ENCODE results near the gene CLECL1. TPM values are rescaled to one million over a fixed set of nuclear protein-coding genes. Genes with fewer than 3 reads are reported as not detected.
A peak's percentile ranks its signal among the peaks of the same experiment; 100 is the strongest.
"Not testable (repeated sequence)": the region's sequence is repeated elsewhere in the genome, so short reads cannot be mapped to it uniquely, and the experiment has no call there.

The CLECL1 gene
- total RNA-seq, 1 donor = 4.4 TPM

DNA sequence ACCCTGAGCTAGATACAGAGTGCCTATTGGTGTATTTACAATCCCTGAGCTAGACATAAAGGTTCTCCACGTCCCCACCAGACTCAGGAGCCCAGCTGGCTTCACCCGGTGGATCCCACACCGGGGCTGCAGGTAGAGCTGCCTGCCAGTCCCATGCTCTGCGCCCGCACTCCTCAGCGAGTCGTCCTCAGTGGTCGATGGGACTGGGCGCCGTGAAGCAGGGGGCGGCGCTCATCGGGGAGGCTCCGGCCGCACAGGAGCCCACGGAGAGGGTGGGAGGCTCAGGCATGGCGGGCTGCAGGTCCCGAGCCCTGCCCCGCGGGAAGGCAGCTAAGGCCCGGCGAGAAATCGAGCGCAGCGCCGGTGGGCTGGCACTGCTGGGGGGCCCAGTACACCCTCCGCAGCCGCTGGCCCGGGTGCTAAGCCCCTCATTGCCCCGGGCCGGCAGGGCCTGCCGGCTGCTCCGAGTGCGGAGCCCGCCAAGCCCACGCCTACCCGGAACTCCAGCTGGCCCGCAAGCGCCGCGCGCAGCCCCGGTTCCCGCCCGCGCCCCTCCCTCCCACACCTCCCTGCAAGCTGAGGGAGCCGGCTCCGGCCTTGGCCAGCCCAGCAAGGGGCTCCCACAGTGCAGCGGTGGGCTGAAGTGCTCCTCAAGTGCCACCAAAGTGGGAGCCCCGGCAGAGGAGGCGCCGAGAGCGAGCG is 6.7 kb upstream of the CLECL1 start:
- H3K9me3 ChIP-seq (ENCODE audit: low read depth, low read length); H3K27me3 ChIP-seq (ENCODE audit: insufficient read depth, low read length): not testable (repeated sequence)
- peak overlapping the region; percentile 7 for H3K4me3 ChIP-seq (ENCODE audit: low read length)
- peaks cover 61% of the 10 kb centered on the region for H3K4me1 ChIP-seq (ENCODE audit: insufficient read depth, low read length)

DNA sequence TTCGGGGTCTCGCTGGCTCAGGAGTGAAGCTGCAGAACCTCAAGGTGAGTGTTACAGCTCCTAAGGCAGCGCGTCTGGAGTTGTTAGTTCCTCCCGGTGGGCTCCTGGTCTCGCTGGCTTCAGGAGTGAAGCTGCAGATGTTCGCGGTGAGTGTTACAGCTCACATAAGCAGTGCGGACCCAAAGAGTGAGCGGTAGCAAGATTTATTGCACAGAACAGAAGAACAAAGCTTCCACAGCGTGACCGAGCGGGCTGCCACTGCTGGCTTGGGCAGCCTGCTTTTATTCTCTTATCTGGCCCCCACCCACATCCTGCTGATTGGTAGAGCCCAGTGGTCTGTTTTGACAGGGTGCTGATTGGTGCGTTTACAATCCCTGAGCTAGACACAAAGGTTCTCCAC is 6.0 kb upstream of the CLECL1 start:
- not testable (repeated sequence) for H3K27me3 ChIP-seq (ENCODE audit: insufficient read depth, low read length); H3K9me3 ChIP-seq (ENCODE audit: low read depth, low read length); H3K4me3 ChIP-seq (ENCODE audit: low read length)
- H3K4me1 ChIP-seq (ENCODE audit: insufficient read depth, low read length) = peaks cover 61% of the 10 kb centered on the region

DNA sequence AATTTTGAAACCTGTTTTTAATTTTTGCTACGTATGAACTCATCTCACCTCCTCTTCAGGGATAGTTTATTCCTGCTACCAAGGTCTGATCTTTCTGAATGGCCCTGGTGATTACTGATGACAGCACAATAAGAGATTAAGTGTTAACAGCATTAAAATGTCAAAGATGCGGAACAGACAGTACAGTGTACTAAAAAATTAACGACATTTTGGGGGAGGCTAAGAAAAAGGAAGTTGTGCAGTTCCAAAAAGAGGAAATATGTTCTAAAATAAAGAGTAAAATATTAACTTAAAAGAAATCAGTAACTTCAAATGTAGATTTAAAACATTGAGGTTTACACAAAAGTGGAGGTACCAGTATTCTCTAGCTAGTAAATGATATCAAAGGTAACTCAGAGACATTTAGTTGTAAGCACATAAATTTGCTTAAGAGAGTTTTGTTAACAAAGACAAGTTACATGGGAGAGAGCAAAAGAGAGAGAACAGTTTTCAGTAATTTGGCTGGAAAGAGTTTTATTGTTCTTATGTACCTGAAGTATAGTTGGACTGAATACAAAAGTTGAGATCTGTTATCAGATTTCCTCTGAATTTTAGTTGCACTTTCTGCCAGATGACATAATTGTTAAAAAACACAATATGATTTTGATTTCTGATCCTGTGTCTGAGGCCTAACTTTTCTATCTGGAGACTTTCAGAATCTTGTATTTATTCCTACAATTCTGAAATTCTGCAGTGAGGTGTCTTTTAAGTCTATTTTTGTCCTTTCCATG is 4.2 kb upstream of the CLECL1 start:
- H3K4me3 ChIP-seq (ENCODE audit: low read length) = no peak overlapping the region
- no peaks in the 10 kb centered on the region for H3K9me3 ChIP-seq (ENCODE audit: low read depth, low read length)
- H3K27me3 ChIP-seq (ENCODE audit: insufficient read depth, low read length) = no peaks in the 10 kb centered on the region
- H3K4me1 ChIP-seq (ENCODE audit: insufficient read depth, low read length) = peaks cover 58% of the 10 kb centered on the region

DNA sequence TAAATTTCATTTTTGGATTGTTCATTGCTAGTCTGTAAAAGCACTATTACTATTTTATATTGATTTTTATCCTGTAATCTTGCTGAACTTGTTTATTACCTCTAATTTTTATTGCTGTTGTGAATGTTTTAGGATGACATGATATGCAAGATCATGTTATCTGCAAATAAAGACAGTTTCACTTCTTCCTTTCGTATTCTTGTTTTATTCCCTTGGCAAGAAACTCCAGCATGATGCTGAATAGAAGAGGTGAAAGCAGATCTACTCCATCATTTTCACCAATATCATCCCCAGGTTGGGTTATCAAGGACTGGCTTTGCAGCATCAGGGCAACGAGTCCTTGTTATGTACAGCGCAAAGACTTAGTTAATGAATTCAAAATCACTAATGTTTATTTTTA is 2.7 kb upstream of the CLECL1 start:
- H3K4me3 ChIP-seq (ENCODE audit: low read length) = no peak overlapping the region
- no peaks in the 10 kb centered on the region for H3K27me3 ChIP-seq (ENCODE audit: insufficient read depth, low read length)
- H3K4me1 ChIP-seq (ENCODE audit: insufficient read depth, low read length) = peaks cover 58% of the 10 kb centered on the region
- H3K9me3 ChIP-seq (ENCODE audit: low read depth, low read length) = no peaks in the 10 kb centered on the region

DNA sequence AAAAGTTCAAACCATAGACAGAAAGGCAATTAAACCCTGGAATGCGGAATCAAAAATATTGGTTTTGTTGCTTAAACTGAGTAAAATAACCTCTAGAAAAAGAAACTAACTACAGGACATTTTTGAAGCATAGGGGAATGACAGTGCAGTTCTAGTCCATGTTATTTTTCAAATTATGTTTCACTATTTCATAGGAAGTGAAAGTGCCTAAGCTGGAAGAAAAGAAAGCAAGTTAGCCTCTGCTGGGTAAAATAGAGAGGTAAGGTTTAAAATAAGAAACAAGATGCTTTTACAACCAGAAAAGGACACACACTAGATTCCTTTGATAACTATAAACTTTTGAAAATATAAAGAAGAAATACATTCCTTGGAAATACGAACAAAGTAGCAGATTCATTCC is 1.1 kb downstream of the CLECL1 start:
- no peaks in the 10 kb centered on the region for H3K9me3 ChIP-seq (ENCODE audit: low read depth, low read length)
- no peaks in the 10 kb centered on the region for H3K27me3 ChIP-seq (ENCODE audit: insufficient read depth, low read length)
- peaks cover 37% of the 10 kb centered on the region for H3K4me1 ChIP-seq (ENCODE audit: insufficient read depth, low read length)
- peak overlapping the region; percentile 2 for H3K4me3 ChIP-seq (ENCODE audit: low read length)

DNA sequence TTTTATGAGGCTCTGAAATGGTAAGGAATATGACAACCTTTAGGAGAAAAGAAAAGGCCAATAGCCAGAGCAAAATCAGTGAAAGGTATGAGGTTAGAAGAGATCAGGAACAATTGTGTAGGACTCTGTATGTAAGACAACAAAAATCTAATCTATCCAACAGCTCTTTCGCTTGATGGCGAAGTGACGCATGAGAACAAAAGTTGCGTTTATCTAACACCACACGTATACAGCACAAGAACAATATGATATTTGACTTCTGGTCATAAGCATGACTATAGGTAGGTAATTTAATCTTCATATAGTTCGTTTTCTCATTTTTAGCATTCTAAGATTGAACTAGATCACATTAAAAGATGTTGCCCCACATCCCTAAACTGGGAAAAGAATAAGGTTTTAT is 1.5 kb downstream of the CLECL1 start:
- Histone ChIP-seq H3K4me3 (ENCODE audit: low read length) (no peak overlapping the region), H3K9me3 (ENCODE audit: low read depth, low read length) (no peaks in the 10 kb centered on the region), H3K4me1 (ENCODE audit: insufficient read depth, low read length) (peaks cover 37% of the 10 kb centered on the region), H3K27me3 (ENCODE audit: insufficient read depth, low read length) (no peaks in the 10 kb centered on the region)

DNA sequence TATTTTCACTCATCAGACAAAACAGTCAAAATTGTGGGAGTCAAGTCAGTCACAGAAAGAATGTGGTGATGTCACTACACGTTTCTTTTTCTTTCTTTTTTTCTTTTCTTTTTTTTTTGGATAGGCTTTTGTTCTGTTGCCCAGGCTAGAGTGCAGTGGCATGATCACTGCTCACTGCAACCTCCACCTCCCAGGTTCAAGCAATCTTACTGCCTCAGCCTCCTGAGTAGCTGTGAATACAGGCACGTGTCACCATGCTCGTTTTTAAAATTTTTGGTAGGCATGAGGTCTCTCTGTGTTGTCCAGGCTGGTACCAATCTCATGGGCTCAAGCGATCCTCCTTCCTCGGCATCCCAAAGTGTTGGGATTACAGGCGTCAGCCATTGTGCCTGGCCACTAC is 2.3 kb downstream of the CLECL1 start:
- Histone ChIP-seq H3K27me3 (ENCODE audit: insufficient read depth, low read length) (no peaks in the 10 kb centered on the region), H3K4me1 (ENCODE audit: insufficient read depth, low read length) (peaks cover 30% of the 10 kb centered on the region), H3K9me3 (ENCODE audit: low read depth, low read length) (no peaks in the 10 kb centered on the region), H3K4me3 (ENCODE audit: low read length) (no peak overlapping the region)

DNA sequence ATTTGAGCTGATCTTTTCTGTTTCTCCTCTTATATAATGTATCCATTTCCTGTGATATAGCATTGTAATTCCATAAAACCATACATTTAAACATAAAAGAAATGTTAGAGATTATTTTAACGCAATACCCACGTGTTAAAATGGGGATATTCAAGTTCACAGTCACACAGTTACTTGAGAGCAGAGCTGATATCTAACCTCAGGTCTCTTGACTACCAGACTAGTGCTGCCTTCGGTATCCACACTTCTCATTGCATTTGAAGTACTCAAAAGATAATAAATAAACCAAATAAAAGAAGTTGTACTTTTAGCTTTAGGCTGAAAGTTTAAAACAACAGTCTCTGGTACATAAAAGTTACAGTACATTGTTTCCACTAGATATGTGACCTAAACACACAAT is 2.9 kb downstream of the CLECL1 start:
- Histone ChIP-seq H3K4me3 (ENCODE audit: low read length) (no peak overlapping the region), H3K9me3 (ENCODE audit: low read depth, low read length) (no peaks in the 10 kb centered on the region), H3K4me1 (ENCODE audit: insufficient read depth, low read length) (peaks cover 27% of the 10 kb centered on the region), H3K27me3 (ENCODE audit: insufficient read depth, low read length) (no peaks in the 10 kb centered on the region)

DNA sequence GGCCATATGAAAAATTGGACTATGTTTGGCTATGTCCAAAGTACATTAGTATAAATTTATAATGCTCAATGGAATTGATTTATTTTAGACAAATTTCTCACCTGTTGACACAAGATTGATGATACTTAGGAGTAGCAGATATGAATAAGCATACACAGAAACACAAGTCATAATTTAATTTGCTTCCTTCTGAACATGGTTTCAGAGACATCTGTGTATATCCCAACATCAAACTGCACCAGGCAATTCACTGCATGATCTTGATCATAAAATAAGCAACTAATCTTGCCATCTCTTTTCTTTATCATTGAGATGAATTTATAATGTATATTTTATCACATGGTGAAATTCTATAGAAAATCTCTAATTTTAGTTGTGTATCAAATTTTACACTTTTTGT is 3.8 kb downstream of the CLECL1 start:
- Histone ChIP-seq H3K4me1 (ENCODE audit: insufficient read depth, low read length) (peaks cover 24% of the 10 kb centered on the region), H3K4me3 (ENCODE audit: low read length) (no peak overlapping the region), H3K27me3 (ENCODE audit: insufficient read depth, low read length) (no peaks in the 10 kb centered on the region), H3K9me3 (ENCODE audit: low read depth, low read length) (no peaks in the 10 kb centered on the region)

DNA sequence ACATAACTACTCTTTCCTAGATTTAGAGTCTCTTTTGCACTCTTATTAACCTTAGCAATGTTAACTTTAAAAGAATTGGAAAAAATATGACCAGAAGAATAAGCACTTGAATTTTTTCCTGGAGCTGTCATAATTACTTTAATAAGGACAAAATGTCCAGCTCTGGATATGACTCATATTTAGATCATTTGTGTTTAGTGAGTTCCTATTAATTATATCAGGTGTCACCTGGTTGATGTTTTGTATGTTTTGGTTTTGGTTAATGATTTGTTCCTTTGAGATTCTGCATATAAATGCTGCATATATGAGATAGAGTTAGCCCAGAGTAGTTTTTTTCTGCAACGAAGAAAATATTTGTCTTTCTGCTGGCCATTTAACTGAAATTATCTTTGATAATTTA is 5.1 kb downstream of the CLECL1 start:
- H3K9me3 ChIP-seq (ENCODE audit: low read depth, low read length) = no peaks in the 10 kb centered on the region
- H3K4me1 ChIP-seq (ENCODE audit: insufficient read depth, low read length) = peaks cover 25% of the 10 kb centered on the region
- H3K4me3 ChIP-seq (ENCODE audit: low read length) = no peak overlapping the region
- no peaks in the 10 kb centered on the region for H3K27me3 ChIP-seq (ENCODE audit: insufficient read depth, low read length)

DNA sequence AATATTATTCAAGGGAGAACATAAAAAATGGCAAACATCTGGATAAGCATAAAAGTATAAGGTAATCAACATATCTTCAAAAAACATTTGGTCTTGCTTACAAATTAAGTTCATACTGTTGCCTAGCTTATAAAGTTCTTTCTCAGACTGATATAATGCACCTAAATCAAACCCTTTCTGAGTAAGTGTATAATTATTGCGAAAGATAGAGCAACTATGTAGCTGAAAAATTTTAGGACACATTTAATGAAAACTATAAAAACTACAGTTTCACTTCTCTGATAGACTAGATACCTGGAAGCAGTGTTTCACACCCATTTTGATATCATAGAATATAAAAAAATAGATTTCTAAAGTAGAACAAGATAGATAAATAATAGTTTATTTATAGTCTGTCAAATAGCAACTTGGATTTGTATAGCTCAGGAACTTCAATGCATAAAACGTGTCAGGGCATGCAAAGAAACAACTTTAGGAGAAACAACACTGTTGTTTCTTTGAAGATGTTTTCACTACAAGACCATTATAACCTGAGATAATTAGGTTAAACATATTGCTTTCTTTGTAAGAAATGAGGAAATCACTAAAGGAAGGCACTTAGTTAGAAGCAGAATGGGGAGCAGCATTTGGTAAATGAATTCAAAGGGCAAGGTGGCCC is 7.6 kb downstream of the CLECL1 start:
- Histone ChIP-seq H3K4me3 (ENCODE audit: low read length) (no peak overlapping the region), H3K27me3 (ENCODE audit: insufficient read depth, low read length) (no peaks in the 10 kb centered on the region), H3K4me1 (ENCODE audit: insufficient read depth, low read length) (peaks cover 23% of the 10 kb centered on the region), H3K9me3 (ENCODE audit: low read depth, low read length) (no peaks in the 10 kb centered on the region)

DNA sequence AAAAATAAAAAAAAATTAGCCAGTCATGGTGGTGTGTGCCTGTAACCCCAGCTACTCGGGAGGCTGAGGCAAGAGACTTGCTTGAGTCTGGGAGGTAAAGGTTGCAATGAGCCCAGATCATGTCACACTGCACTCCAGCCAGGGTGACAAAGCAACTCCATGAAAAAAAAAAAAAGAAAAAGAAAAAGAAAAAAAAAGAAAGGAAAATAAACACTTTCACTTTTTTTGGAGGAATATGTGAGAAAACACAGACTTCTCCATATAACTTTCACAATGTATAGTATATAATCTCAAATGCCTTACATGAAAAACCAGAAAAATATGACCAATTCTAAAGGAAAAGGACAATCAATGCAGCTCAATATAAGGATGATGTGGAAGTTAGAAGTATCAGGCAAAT is 8.9 kb downstream of the CLECL1 start:
- Histone ChIP-seq H3K4me3 (ENCODE audit: low read length) (no peak overlapping the region), H3K9me3 (ENCODE audit: low read depth, low read length) (no peaks in the 10 kb centered on the region), H3K4me1 (ENCODE audit: insufficient read depth, low read length) (peaks cover 26% of the 10 kb centered on the region), H3K27me3 (ENCODE audit: insufficient read depth, low read length) (no peaks in the 10 kb centered on the region)

DNA sequence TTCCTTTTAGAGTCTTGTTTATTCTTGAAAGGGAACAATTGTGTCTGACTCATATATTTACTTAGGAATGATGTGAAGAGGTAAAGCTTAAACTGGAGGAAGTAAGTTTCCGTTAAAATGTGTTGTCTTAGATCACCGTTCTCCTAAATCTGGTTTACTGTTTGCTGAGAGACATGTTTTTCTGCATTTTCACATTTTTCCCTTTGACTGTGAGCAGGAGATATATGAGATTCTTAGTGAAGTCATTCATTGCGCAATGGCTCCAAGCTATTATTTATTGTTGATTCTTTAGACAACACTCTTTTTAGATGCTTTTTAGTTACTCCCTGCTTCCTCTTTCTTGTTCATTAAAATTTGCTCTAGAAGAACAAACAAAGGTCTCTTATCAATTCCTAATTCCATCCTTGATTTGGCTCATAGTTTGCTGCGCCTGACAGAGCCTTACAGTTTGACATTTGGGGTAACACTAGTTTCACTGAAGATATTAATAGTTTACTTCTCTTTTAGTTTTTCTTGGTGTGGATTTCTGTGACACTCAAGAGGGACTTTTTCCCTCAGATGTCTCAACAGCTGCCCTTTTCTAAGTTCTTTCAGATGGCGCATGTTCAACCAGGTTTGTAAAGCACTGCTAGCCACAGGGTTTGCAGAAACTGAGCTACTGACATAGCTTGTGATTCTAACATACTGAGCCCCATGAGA is 11.4 kb downstream of the CLECL1 start:
- H3K4me3 ChIP-seq (ENCODE audit: low read length) = no peak overlapping the region
- no peaks in the 10 kb centered on the region for H3K27me3 ChIP-seq (ENCODE audit: insufficient read depth, low read length)
- no peaks in the 10 kb centered on the region for H3K9me3 ChIP-seq (ENCODE audit: low read depth, low read length)
- peaks cover 30% of the 10 kb centered on the region for H3K4me1 ChIP-seq (ENCODE audit: insufficient read depth, low read length)

DNA sequence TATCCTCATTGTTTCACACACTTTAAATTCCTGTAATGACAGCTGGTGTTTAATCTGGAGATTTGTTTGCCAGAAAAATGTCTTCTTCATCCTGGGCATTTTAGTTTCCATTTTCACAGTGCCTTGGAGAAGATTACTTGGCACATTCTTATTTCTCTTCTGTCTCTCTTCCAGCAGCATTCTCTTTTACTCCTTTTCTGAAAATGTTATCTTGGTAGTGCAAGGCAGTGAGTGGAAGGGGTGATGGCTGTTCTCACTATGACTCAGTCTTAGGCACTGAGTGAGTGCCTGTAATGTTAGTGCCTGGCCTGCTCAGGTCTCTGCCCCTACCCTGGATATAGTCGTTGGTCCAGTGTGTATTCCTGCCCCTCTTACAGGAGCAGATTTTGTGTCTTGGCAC is 13.1 kb downstream of the CLECL1 start:
- H3K9me3 ChIP-seq (ENCODE audit: low read depth, low read length) = no peaks in the 10 kb centered on the region
- no peak overlapping the region for H3K4me3 ChIP-seq (ENCODE audit: low read length)
- no peaks in the 10 kb centered on the region for H3K27me3 ChIP-seq (ENCODE audit: insufficient read depth, low read length)
- H3K4me1 ChIP-seq (ENCODE audit: insufficient read depth, low read length) = peaks cover 40% of the 10 kb centered on the region

DNA sequence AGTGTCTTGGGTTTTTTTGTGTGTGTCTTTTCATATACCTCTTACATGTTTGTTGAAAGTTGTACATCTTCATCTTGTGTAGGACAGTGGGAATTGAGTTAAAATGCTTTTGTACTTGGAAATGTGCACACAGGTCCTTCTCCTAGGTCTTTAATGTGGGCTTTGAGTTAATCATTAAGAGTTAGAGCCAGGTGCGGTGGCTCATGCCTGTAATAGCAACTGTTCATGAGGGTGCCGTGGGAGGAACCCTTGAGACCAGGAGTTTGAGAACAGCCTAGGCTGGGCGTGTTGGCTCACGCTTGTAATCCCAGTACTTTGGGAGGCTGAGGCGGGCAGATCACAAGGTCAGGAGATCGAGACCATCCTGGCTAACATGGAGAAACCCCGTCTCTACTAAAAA is 13.9 kb downstream of the CLECL1 start:
- H3K4me1 ChIP-seq (ENCODE audit: insufficient read depth, low read length) = peaks cover 42% of the 10 kb centered on the region
- H3K9me3 ChIP-seq (ENCODE audit: low read depth, low read length) = no peaks in the 10 kb centered on the region
- no peak overlapping the region for H3K4me3 ChIP-seq (ENCODE audit: low read length)
- H3K27me3 ChIP-seq (ENCODE audit: insufficient read depth, low read length) = no peaks in the 10 kb centered on the region

Data from mononuclear cell (primary cell).